Stomach (tissue), 9 donors: ENCODE measurements around the gene SLC8A2. TPM values are rescaled to one million over a fixed set of nuclear protein-coding genes. Genes with fewer than 3 reads are reported as not detected.

Experiments used
- DNase-seq, 2 donors: peaks; one replicate each; pipeline versions ENCODE4 v3.0.0 to v3.0.0-alpha.2; 2013 to 2019
- H3K27ac ChIP-seq, 5 donors: fragments of 200-600 bp in 4 of 5; sonication (generic) in 4 of 5; one replicate each; pipeline ENCODE4 v1.5.1; 2013 to 2019; ENCODE audit warnings: mild to moderate bottlenecking in 1 of 5, moderate library complexity in 1 of 5
- H3K27me3 ChIP-seq, 3 donors: fragments of 200-600 bp; sonication (generic); one replicate each; pipeline ENCODE4 v1.5.1; 2017 to 2019; ENCODE audit warnings: mixed run types in 1 of 3
- H3K36me3 ChIP-seq, 4 donors: fragments of 200-600 bp; sonication (generic); 1 replicate in 3 of 4; 2 replicates in 1 of 4; pipeline ENCODE4 v1.5.1; 2016 to 2019
- H3K4me1 ChIP-seq, 4 donors: fragments of 200-600 bp; sonication (generic); one replicate each; pipeline ENCODE4 v1.5.1; 2016 to 2019
- H3K4me3 ChIP-seq, 4 donors: fragments of 200-600 bp; sonication (generic) in 3 of 4; one replicate each; pipeline ENCODE4 v1.5.1; 2016 to 2019; ENCODE audit warnings: mild to moderate bottlenecking in 1 of 4
- H3K9me3 ChIP-seq, 4 donors: fragments of 200-600 bp; sonication (generic); one replicate each; pipeline ENCODE4 v1.5.1; 2016 to 2019
- EP300 ChIP-seq: sonication (generic); formaldehyde crosslinking; IDR thresholded peaks from one replicate; pipeline ENCODE4 v1.6.1; 2017; ENCODE audit warnings: antibody characterized with exemption
- POLR2A ChIP-seq, 4 donors: fragments of 450-650 bp; IDR thresholded peaks; one replicate each; pipeline ENCODE4 v1.6.1; 2016; ENCODE audit warnings: antibody characterized with exemption in 4 of 4, control low read depth in 2 of 4, mild to moderate bottlenecking in 1 of 4, moderate library complexity in 1 of 4
- POLR2AphosphoS5 ChIP-seq, 3 donors: sonication (generic); formaldehyde crosslinking; IDR thresholded peaks; one replicate each; pipeline ENCODE4 v1.6.1; 2016; ENCODE audit warnings: antibody characterized with exemption in 3 of 3
- WGBS, 5 donors: extraction: QIAGEN DNeasy Blood & Tissue Kit in 3 of 5; methylation state at CpG; one replicate each; pipeline versions ENCODE4 v1.1.5 to v1.1.7; 2013 to 2018; 5-methylcytosine and 5-hydroxymethylcytosine counted together
- intact Hi-C: fragments of 100-400 bp; cut with DNase I; formaldehyde crosslinking; loops from one replicate; pipeline ENCODE4 v1.15.1; 2023; ENCODE audit warnings: low total_unique reads
- polyA plus RNA-seq, 3 donors: library from polyadenylated mRNA; stranded (reverse); fragments of 200-250 nt; gene quantifications; one replicate each; pipeline ENCODE4 v1.2.3, GENCODE V29; 2013
- total RNA-seq, 5 donors: library from RNA; depleted of rRNA; stranded (reverse); fragments of >200 nt; gene quantifications; one replicate each; pipeline versions ENCODE4 v1.1.0 to v1.2.3, GENCODE V29; 2014 to 2016
- TF ChIP-seq, protein P1 (sequence below), 7 experiments: fragments of 450-650 bp in 4 of 7; fragments of 200-600 bp in 3 of 7; sonication (generic) in 3 of 7; IDR thresholded peaks; one replicate each; pipeline ENCODE4 v1.5.1; 2016 to 2019; ENCODE audit warnings: antibody characterized with exemption in 7 of 7, control low read depth in 2 of 7, mild to moderate bottlenecking in 1 of 7
- donor health status: healthy with polysubstance abuse.
- donor health status: Bipolar disorder and iron deficiency.
- donor health status: healthy.

SLC8A2 gene
- total and polyA plus RNA-seq, 8 donors: 0.12 to 17.9 (median 2.0) TPM

DNA sequence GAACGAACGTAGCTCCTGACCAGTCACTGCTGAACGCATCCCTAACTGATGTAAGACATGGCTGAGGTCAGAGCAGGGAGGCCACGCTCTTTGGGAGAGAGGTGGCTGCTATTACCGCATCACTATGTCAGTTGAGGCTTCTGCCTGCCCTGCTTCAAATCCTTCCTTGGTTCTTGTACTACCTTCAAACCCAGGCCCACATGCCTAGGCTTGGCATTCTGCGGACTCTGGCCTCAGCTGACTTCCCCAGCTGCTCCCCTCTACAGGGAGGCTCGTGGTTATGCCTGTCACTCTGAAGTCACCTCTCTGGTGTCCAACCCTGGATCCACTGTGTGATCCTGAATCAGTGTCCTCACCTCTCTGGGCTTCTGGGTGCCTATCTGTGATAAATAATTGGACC lies 37.6 kb downstream of the SLC8A2 start:
- no peak for DNase-seq
- Histone ChIP-seq H3K27me3 (peaks cover 0 to 97% (median 49%) of the 10 kb centered on the region in 3 donors), H3K4me3 (no peak overlapping the region), H3K36me3 (no peaks in the 10 kb centered on the region), H3K27ac (no peak overlapping the region), H3K9me3 (no peaks in the 10 kb centered on the region), H3K4me1 (peaks cover 11 to 23% (median 18%) of the 10 kb centered on the region in 4 donors)
- TF ChIP-seq POLR2AphosphoS5 (IDR thresholded peaks at IDR 0.05) (no peak), POLR2A (IDR thresholded peaks at IDR 0.05) (no peak), EP300 (no peak)
- TF ChIP-seq, protein P1, sequence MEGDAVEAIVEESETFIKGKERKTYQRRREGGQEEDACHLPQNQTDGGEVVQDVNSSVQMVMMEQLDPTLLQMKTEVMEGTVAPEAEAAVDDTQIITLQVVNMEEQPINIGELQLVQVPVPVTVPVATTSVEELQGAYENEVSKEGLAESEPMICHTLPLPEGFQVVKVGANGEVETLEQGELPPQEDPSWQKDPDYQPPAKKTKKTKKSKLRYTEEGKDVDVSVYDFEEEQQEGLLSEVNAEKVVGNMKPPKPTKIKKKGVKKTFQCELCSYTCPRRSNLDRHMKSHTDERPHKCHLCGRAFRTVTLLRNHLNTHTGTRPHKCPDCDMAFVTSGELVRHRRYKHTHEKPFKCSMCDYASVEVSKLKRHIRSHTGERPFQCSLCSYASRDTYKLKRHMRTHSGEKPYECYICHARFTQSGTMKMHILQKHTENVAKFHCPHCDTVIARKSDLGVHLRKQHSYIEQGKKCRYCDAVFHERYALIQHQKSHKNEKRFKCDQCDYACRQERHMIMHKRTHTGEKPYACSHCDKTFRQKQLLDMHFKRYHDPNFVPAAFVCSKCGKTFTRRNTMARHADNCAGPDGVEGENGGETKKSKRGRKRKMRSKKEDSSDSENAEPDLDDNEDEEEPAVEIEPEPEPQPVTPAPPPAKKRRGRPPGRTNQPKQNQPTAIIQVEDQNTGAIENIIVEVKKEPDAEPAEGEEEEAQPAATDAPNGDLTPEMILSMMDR (IDR thresholded peaks at IDR 0.05): no peak
- intact Hi-C loops: no loop called here
- WGBS, 5 donors: 74 to 92% (median 75%) methylated on average over 6 to 7 of the region's 7 CpGs

DNA sequence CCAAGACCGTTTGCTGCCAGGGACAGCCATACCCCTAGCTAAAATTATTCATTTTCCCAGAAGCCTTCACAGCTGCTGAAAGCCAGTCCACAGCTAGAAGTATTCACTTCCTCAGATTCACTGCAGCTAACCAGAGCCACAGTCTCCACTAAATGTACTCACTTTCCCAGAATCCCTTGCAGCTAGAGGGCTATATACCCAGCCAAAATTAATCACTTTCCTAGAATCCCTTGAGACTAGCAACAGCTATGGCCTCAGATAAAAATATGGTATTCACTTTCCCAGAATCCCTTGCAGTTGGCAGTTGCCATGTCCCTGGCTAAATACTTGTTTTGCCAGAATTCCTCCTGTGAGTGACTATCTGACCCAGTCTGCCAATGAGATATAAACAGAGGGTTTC lies 38.6 kb downstream of the SLC8A2 start:
- Histone ChIP-seq H3K27ac (no peak overlapping the region), H3K4me1 (peaks cover 21 to 32% (median 27%) of the 10 kb centered on the region in 4 donors), H3K36me3 (no peaks in the 10 kb centered on the region), H3K27me3 (peaks cover 0 to 99% (median 48%) of the 10 kb centered on the region in 3 donors), H3K4me3 (no peak overlapping the region), H3K9me3 (no peaks in the 10 kb centered on the region)
- TF ChIP-seq EP300: no peak
- no peak for TF ChIP-seq POLR2A (IDR thresholded peaks at IDR 0.05)
- TF ChIP-seq POLR2AphosphoS5 (IDR thresholded peaks at IDR 0.05): no peak
- TF ChIP-seq, protein P1 (IDR thresholded peaks at IDR 0.05): no peak
- DNase-seq: no peak
- intact Hi-C loops: no loop called here
- 25 to 52% (median 46%) methylated on average over 1 of the region's 1 CpG for WGBS, 5 donors

DNA sequence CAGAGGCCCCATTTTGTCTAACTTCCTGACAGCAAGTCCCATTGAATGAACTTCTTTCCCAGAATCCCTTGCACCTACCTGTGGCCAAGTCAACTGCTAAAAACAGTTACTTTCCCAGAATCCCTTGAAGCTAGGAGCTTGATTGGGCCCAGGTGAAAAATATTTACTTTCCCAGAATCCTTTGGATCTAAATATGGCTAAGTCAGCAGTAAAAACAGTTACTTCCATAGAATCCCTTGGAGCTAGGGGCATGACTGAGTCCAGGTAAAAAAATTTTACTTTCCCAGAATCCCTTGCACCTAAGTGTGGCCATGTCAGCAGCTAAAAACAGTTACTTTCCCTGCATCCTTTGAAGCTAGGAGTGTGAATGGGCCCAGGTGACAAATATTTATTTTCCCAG lies 39.2 kb downstream of the SLC8A2 start:
- intact Hi-C loops: no loop called here
- TF ChIP-seq POLR2A (IDR thresholded peaks at IDR 0.05) (no peak), POLR2AphosphoS5 (IDR thresholded peaks at IDR 0.05) (no peak), EP300 (no peak)
- TF ChIP-seq, protein P1 (IDR thresholded peaks at IDR 0.05): no peak
- Histone ChIP-seq H3K4me1 (peaks cover 24 to 39% (median 33%) of the 10 kb centered on the region in 4 donors), H3K27ac (no peak overlapping the region), H3K27me3 (peaks cover 0 to 95% (median 45%) of the 10 kb centered on the region in 3 donors), H3K4me3 (no peak overlapping the region), H3K36me3 (no peaks in the 10 kb centered on the region), H3K9me3 (no peaks in the 10 kb centered on the region)
- no peak for DNase-seq

DNA sequence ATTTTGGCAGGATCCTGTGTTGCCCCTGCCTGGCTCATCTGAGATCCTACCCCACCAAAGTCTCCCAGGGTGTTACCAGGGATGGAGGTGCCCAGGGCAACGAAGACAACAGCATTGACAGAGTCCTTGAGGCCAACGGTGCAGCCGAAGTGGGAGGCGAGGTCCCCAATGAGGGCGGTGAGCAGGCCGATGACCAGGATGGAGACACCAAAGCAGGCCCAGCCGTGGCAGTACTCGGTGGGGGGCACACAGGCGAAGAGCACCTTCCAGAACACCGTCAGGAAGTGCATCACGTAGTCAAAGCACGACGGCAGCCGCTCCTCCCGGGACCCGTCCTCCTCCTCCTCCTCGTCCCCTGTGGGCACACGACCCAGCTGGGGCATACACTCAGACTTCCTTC lies 39.6 kb downstream of the SLC8A2 start:
- intact Hi-C loops: no loop called here
- Histone ChIP-seq H3K4me1 (peaks cover 24 to 43% (median 37%) of the 10 kb centered on the region in 4 donors), H3K9me3 (no peaks in the 10 kb centered on the region), H3K27ac (no peak overlapping the region), H3K27me3 (peaks cover 0 to 95% (median 41%) of the 10 kb centered on the region in 3 donors), H3K4me3 (no peak overlapping the region), H3K36me3 (no peaks in the 10 kb centered on the region)
- no peak for TF ChIP-seq EP300
- no peak for TF ChIP-seq POLR2AphosphoS5 (IDR thresholded peaks at IDR 0.05)
- TF ChIP-seq POLR2A (IDR thresholded peaks at IDR 0.05): no peak
- TF ChIP-seq, protein P1 (IDR thresholded peaks at IDR 0.05): no peak
- 78 to 90% (median 78%) methylated on average over 5 to 18 of the region's 18 CpGs for WGBS, 5 donors
- DNase-seq: no peak
